Vagina (tissue), 2 donors: ENCODE measurements around the gene CALM3.

Source experiments
- CTCF ChIP-seq, 3 experiments: fragments of 450-650 bp in 2 of 3; fragments of 200-600 bp in 1 of 3; sonication (generic) in 1 of 3; IDR thresholded peaks; one replicate each; pipeline ENCODE4 v1.5.1; 2017 to 2019; ENCODE audit warnings: antibody characterized with exemption in 3 of 3, mild to moderate bottlenecking in 2 of 3, moderate library complexity in 2 of 3
- POLR2A ChIP-seq, 2 donors: fragments of 450-650 bp; IDR thresholded peaks; one replicate each; pipeline ENCODE4 v1.6.1; 2017; ENCODE audit warnings: antibody characterized with exemption in 2 of 2, mild to moderate bottlenecking in 2 of 2, moderate library complexity in 2 of 2
- POLR2AphosphoS5 ChIP-seq, 2 donors: sonication (generic); formaldehyde crosslinking; IDR thresholded peaks; one replicate each; pipeline ENCODE4 v1.9.0; 2017; ENCODE audit warnings: antibody characterized with exemption in 2 of 2, mild to moderate bottlenecking in 2 of 2, low read depth in 1 of 2; ENCODE audit not compliant: insufficient read depth in 1 of 2

GRCh38 chr19:46629546-46630025 is 28.5 kb downstream of the CALM3 start:
- TF ChIP-seq POLR2A (IDR thresholded peaks at IDR 0.05), result no peak
- no peak for TF ChIP-seq CTCF (IDR thresholded peaks at IDR 0.05)
- no peak for TF ChIP-seq POLR2AphosphoS5 (IDR thresholded peaks at IDR 0.05; ENCODE audit: insufficient read depth in 1 of 2, low read depth in 1 of 2)
